HG02763 (cell line): Measurements from ENCODE around the gene SALL3.

Source experiments
- ATAC-seq: cut with Tn5 transposase; IDR thresholded peaks from one replicate; pipeline ENCODE4 v1.9.1; 2021; ENCODE audit warnings: mild to moderate bottlenecking, moderate library complexity; ENCODE audit not compliant: unreplicated experiment

The SALL3 gene

GRCh38 chr18:78965260-78965659 lies 14.4 kb upstream of the SALL3 start:
- no peak for ATAC-seq

GRCh38 chr18:78965917-78966792 lies 13.5 kb upstream of the SALL3 start:
- no peak for ATAC-seq

GRCh38 chr18:78966793-78967106 lies 12.9 kb upstream of the SALL3 start:
- no peak for ATAC-seq

- no peak for ATAC-seq
These were observed 11.9 kb upstream of the SALL3 start for GRCh38 chr18:78967692-78968091.

GRCh38 chr18:78969574-78970315 lies 9.9 kb upstream of the SALL3 start:
- no peak for ATAC-seq

- ATAC-seq, result no peak
These were observed 8.8 kb upstream of the SALL3 start for GRCh38 chr18:78970774-78971333.

GRCh38 chr18:78971511-78972245 lies 7.9 kb upstream of the SALL3 start:
- ATAC-seq, result no peak

- no peak for ATAC-seq
These were observed 7.2 kb upstream of the SALL3 start for GRCh38 chr18:78972385-78972918.

GRCh38 chr18:78972930-78973331 lies 6.7 kb upstream of the SALL3 start:
- no peak for ATAC-seq

- ATAC-seq, result no peak
These were observed 6.1 kb upstream of the SALL3 start for GRCh38 chr18:78973357-78974083.

- no peak for ATAC-seq
These were observed 5.4 kb upstream of the SALL3 start for GRCh38 chr18:78974115-78974761.

- no peak for ATAC-seq
These were observed 4.3 kb upstream of the SALL3 start for GRCh38 chr18:78975292-78975691.

GRCh38 chr18:78975699-78976335 lies 3.8 kb upstream of the SALL3 start:
- ATAC-seq, result no peak

- ATAC-seq, result no peak
These were observed 2.6 kb upstream of the SALL3 start for GRCh38 chr18:78976765-78977636.

GRCh38 chr18:78977637-78978348 lies 1.8 kb upstream of the SALL3 start:
- no peak for ATAC-seq

- ATAC-seq, result no peak
These were observed 1.1 kb upstream of the SALL3 start for GRCh38 chr18:78978349-78979055.

GRCh38 chr18:78979056-78979729 lies 425 bp upstream of the SALL3 start:
- ATAC-seq, result no peak
